ENCODE measurements around the gene AGPAT3.

Gene AGPAT3

GRCh38 chr21:43956670-43957035 is 91.6 kb downstream of the AGPAT3 start:
- no peak for DNase-seq (ENCODE audit: low spot score)

GRCh38 chr21:43957128-43957571 is 92.1 kb downstream of the AGPAT3 start:
- DNase-seq (ENCODE audit: low spot score) = no peak

GRCh38 chr21:43957611-43958362 is 92.8 kb downstream of the AGPAT3 start:
- no peak for DNase-seq (ENCODE audit: low spot score)

- DNase-seq (ENCODE audit: low spot score) = no peak
Measured at GRCh38 chr21:43958364-43959158, 93.5 kb downstream of the AGPAT3 start.

GRCh38 chr21:43959231-43960116 is 94.5 kb downstream of the AGPAT3 start:
- DNase-seq (ENCODE audit: low spot score) = no peak

- no peak for DNase-seq (ENCODE audit: low spot score)
Measured at GRCh38 chr21:43961382-43961909, 96.4 kb downstream of the AGPAT3 start.

- DNase-seq (ENCODE audit: low spot score) = no peak
Measured at GRCh38 chr21:43965911-43966585, 101.0 kb downstream of the AGPAT3 start.

- no peak for DNase-seq (ENCODE audit: low spot score)
Measured at GRCh38 chr21:43966946-43967512, 102.0 kb downstream of the AGPAT3 start.

GRCh38 chr21:43967981-43968380 is 103.0 kb downstream of the AGPAT3 start:
- DNase-seq (ENCODE audit: low spot score) = no peak

- DNase-seq (ENCODE audit: low spot score) = no peak
Measured at GRCh38 chr21:43968410-43969114, 103.5 kb downstream of the AGPAT3 start.

GRCh38 chr21:43969115-43969444 is 104.1 kb downstream of the AGPAT3 start:
- DNase-seq (ENCODE audit: low spot score) = no peak

- no peak for DNase-seq (ENCODE audit: low spot score)
Measured at GRCh38 chr21:43970551-43970950, 105.5 kb downstream of the AGPAT3 start.

- DNase-seq (ENCODE audit: low spot score) = no peak
Measured at GRCh38 chr21:43971201-43971991, 106.4 kb downstream of the AGPAT3 start.

- DNase-seq (ENCODE audit: low spot score) = no peak
Measured at GRCh38 chr21:43971992-43972255, 106.9 kb downstream of the AGPAT3 start.

- DNase-seq (ENCODE audit: low spot score) = no peak
Measured at GRCh38 chr21:43972850-43973633, 108.0 kb downstream of the AGPAT3 start.

GRCh38 chr21:43973634-43973955 is 108.6 kb downstream of the AGPAT3 start:
- DNase-seq (ENCODE audit: low spot score) = no peak

- DNase-seq (ENCODE audit: low spot score) = no peak
Measured at GRCh38 chr21:43974791-43975468, 109.9 kb downstream of the AGPAT3 start.

GRCh38 chr21:43975469-43976098 is 110.6 kb downstream of the AGPAT3 start:
- peak; percentile 44 for DNase-seq (ENCODE audit: low spot score)

Measured in kidney capillary endothelial cell (primary cell).